Ishikawa (cell line): ENCODE measurements around the gene EDC3.

Experiments
- CEBPB ChIP-seq: IDR thresholded peaks from 2 replicates; pipeline ENCODE4 v1.6.1; 2012
- CREB1 ChIP-seq: IDR thresholded peaks from 2 replicates; pipeline ENCODE4 v1.6.1; 2012; ENCODE audit warnings: low read depth
- EGR1 ChIP-seq: IDR thresholded peaks from 2 replicates; pipeline ENCODE4 v1.6.1; 2012
- EP300 ChIP-seq: IDR thresholded peaks from 2 replicates; pipeline ENCODE4 v1.6.1; 2012; ENCODE audit warnings: borderline replicate concordance
- FOXM1 ChIP-seq: IDR thresholded peaks from 2 replicates; pipeline ENCODE4 v1.6.1; 2012; ENCODE audit warnings: low read depth, borderline replicate concordance
- MAX ChIP-seq: IDR thresholded peaks from 2 replicates; pipeline ENCODE4 v1.6.1; 2012
- NFIC ChIP-seq: IDR thresholded peaks from 2 replicates; pipeline ENCODE4 v1.6.1; 2012
- RAD21 ChIP-seq: IDR thresholded peaks from 2 replicates; pipeline ENCODE4 v1.6.1; 2012; ENCODE audit warnings: low read depth
- REST ChIP-seq: IDR thresholded peaks from 2 replicates; pipeline ENCODE4 v1.6.1; 2012; ENCODE audit warnings: low read depth, mild to moderate bottlenecking
- TAF1 ChIP-seq: IDR thresholded peaks from 2 replicates; pipeline ENCODE4 v1.6.1; 2012; ENCODE audit warnings: low read depth, mild to moderate bottlenecking
- TCF12 ChIP-seq: IDR thresholded peaks from 2 replicates; pipeline ENCODE4 v1.6.1; 2012; ENCODE audit warnings: low read depth
- TEAD4 ChIP-seq: IDR thresholded peaks from 2 replicates; pipeline ENCODE4 v1.6.1; 2012
- USF1 ChIP-seq: IDR thresholded peaks from 2 replicates; pipeline ENCODE4 v1.6.1; 2012
- YY1 ChIP-seq: IDR thresholded peaks from 2 replicates; pipeline ENCODE4 v1.6.1; 2012; ENCODE audit warnings: low read depth
- ZBTB7A ChIP-seq: IDR thresholded peaks from 2 replicates; pipeline ENCODE4 v1.6.1; 2012; ENCODE audit warnings: low read depth

The EDC3 gene

GRCh38 chr15:74662064-74662860 is 33.6 kb downstream of the EDC3 start:
- TF ChIP-seq YY1, result no peak
- no peak for TF ChIP-seq NFIC
- TF ChIP-seq CEBPB, result no peak
- no peak for TF ChIP-seq REST
- TF ChIP-seq RAD21, result no peak
- no peak for TF ChIP-seq CREB1
- no peak for TF ChIP-seq EP300
- no peak for TF ChIP-seq TCF12
- no peak for TF ChIP-seq TAF1
- TF ChIP-seq USF1, result no peak
- no peak for TF ChIP-seq ZBTB7A
- no peak for TF ChIP-seq EGR1
- TF ChIP-seq MAX, result no peak
- no peak for TF ChIP-seq FOXM1
- TF ChIP-seq TEAD4, result no peak

- TF ChIP-seq FOXM1 (no peak), EP300 (no peak), TAF1 (no peak), CEBPB (no peak), NFIC (no peak), USF1 (no peak), MAX (no peak), ZBTB7A (no peak), TEAD4 (no peak)
Measured at GRCh38 chr15:74657846-74658245, 38.0 kb downstream of the EDC3 start.

GRCh38 chr15:74656935-74657535 is 38.8 kb downstream of the EDC3 start:
- no peak for TF ChIP-seq FOXM1
- no peak for TF ChIP-seq TAF1
- TF ChIP-seq MAX, result no peak
- no peak for TF ChIP-seq USF1
- TF ChIP-seq TCF12, result no peak
- TF ChIP-seq TEAD4, result no peak
- no peak for TF ChIP-seq CEBPB
- TF ChIP-seq ZBTB7A, result no peak

GRCh38 chr15:74655424-74655823 is 40.4 kb downstream of the EDC3 start:
- TF ChIP-seq YY1 (no peak), CEBPB (no peak), RAD21 (no peak), MAX (no peak; the same call in 1 of the 2 replicates), TCF12 (peak; percentile 71), REST (no peak), FOXM1 (no peak), NFIC (peak; percentile 76), TAF1 (no peak), USF1 (no peak), EP300 (peak; percentile 77; the same call in 1 of the 2 replicates), EGR1 (no peak), ZBTB7A (no peak), CREB1 (no peak), TEAD4 (peak; percentile 40; the same call in 1 of the 2 replicates)
